Stimulated activated CD8-positive, alpha-beta memory T cell treated with anti-CD3 and anti-CD28 coated beads, Interleukin-15, amount 100 ng/mL, for 1 hour (primary cell): ENCODE measurements around the gene HSD3B1.
"Not testable (repeated sequence)": the region's sequence is repeated elsewhere in the genome, so short reads cannot be mapped to it uniquely, and the experiment has no call there.

ENCODE experiments used
- DNase-seq: peaks from one replicate; pipeline ENCODE4 v3.0.0-alpha.2; 2020; ENCODE audit warnings: low read depth

Gene HSD3B1

DNA sequence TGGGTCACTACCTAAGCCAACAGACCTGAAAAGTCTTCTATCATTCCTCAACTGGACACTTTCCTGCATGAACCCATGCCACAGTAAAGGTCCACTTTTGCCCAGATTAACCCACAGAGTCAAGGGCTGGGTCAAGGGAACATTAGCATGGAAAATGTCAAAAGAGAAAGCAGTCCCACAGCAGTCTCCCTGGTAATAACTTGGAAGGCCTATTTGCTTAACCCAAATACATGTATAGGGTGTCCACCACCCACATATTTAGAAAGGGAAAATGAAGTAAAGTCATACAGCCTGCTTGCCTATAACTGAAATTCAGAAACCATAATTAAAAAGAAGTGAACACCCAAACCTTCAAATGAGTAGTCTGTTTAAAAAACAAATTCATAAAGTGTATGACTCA is 16.1 kb upstream of the HSD3B1 start:
- DNase-seq: no peak

DNA sequence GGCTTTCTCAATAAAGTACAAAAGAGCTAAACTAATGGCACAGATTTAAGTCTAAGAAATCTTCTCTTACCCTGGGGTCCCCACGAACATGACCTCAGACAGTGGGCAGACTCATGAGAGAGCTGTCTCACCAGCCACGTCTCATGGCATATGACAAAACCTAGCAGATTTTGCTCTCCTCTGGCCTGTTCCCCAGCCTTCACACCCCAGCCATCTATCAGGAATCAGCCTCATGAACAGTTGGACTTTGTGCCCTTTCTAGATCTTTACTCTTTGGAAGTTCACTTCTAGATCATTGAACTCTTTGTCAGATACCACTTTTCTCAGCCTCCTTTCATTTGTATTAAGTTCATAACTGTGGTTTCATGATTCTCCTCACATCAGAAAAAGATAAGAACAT is 14.2 kb upstream of the HSD3B1 start:
- no peak for DNase-seq

DNA sequence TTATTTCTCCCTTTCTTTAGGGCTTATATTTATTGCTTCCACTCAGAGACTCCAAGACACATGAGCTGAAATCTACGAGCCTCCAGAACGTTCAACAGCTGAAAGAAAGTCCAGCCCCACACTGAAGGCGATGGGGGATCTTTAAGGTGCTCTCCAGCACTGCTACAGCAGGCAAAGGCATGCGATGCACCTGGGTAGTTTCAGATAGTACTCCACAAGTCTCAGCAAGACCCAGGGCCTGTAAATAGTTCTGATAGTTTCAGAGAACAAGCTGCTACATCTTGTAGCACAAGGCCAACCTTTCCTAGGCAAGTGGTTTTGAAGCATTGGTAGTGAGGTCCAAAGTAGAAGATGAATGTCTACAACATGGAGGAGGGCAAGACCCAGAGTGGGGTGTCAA is 2.2 kb upstream of the HSD3B1 start:
- DNase-seq: no peak

DNA sequence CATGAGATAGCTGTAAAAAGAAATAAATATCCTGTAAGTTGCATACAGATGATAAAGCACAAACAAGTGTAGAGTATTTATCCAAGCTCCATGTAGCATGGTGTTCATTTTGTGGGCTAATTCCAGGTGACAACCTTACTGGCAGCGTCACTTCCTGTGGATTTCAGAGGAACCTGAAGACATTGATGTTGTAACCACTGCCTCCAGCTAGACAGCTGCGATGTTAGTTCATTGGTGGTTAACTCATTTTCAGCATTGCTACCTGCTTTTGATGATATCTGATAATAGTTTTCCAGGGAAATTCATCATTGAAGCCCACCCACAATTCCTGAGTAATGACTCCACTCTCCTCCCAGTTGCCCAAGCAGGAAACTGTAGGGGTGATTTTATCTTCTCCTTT is 3.0 kb downstream of the HSD3B1 start:
- no peak for DNase-seq

DNA sequence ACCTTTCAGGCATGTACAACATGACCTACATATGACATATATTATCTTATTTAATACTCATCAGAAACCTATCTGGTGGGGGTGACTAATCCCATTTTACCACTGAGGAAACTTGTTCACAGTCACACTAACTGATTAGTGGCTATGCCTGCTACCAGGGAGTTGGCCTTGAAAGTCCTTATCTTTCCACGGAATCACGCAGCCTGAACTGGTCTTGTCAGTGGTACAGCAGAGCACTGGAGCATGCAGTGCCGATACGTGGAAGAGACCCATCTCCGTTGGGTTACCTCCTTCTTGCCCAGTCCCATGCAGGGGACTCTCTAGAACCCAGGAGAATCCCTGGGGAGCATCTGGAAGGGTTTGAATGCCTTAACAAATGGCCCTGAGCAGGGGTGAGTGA is 8.2 kb downstream of the HSD3B1 start:
- no peak for DNase-seq

DNA sequence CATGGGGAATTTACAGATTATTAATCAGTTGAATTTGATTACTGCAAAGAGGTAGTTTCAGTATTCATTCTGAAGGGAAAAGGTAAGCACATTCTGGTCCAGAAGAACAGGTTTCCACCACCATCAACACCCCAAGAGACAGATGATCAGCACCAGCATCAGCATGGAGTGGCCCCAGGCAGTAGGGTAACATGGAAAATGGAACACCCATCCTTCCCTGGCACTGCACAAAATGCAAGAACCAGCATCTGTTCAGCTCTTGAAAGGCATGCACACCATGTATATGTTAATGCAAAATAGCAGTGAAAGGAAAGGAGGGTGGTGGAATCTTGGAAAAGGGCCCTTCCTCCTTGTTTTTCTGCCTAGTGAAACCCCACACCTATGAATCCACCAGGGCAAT is 9.2 kb downstream of the HSD3B1 start:
- no peak for DNase-seq

DNA sequence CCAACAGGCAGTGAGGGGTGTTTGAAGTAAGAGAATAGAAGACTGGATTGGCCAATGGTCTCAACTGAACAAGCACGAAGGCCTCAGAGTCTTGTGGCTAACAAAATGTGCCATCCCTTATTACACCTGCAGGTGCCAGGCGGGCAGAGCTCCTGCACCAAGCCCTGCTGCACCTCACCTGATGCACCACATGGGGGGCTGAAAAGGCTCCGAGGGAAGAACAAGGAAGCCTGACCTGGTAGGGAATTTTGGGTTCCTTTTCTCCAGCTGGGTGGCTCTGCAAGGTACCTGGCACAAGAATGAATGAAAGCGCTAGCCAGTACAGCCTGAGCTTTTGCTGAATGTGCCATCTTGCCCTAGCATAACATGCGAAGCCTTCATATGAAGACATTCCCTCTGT is 9.7 kb downstream of the HSD3B1 start:
- no peak for DNase-seq

DNA sequence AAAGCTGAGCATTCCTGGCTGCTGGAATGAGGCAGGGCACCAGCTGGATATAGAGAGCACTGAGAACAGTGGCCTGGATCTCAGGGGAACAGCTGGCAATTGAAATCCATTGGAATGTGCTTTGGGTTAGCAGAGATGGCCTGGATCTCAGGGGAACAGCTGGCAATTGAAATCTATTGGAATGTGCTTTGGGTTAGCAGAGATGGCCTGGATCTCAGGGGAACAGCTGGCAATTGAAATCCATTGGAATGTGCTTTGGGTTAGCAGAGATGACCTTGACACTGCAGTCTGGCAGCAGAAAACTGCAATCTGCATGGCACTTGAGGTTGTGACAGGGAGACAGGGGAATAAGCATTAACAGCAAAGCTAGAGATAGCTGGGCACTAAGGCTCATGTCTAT is 10.7 kb downstream of the HSD3B1 start:
- not testable (repeated sequence) for DNase-seq

DNA sequence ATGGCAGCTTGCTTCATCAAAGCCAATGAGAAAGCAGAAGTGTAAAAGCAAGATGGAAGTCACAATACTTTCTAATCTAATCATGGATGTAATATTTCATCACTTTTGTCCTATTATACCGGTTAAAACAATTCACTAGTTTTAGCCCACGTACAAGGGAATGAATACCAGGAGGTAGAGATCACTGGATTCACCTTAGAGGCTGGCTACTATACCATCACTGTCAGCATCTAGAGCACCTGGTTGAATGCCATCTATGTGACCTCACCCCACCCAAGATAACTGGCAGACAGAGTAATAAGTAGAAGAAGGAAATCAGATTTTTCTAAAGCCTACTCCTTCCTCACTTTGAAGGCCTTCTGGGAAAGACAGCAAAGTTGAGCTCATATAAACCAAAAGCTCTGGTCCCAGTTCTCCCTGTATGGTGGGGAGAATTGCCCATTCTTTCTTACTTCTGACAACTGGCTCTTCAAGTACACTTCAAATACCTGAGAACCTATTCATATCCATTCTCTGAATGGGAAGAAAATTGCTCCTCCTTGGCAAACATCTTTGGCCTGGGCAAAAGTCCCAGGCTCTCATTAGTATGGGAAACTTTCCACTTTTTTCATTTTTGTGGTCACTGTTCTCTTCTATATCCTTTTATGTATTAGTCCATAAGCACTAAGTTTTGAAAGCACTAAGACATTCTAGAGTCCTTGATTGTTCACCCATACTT is 24.8 kb downstream of the HSD3B1 start:
- no peak for DNase-seq

DNA sequence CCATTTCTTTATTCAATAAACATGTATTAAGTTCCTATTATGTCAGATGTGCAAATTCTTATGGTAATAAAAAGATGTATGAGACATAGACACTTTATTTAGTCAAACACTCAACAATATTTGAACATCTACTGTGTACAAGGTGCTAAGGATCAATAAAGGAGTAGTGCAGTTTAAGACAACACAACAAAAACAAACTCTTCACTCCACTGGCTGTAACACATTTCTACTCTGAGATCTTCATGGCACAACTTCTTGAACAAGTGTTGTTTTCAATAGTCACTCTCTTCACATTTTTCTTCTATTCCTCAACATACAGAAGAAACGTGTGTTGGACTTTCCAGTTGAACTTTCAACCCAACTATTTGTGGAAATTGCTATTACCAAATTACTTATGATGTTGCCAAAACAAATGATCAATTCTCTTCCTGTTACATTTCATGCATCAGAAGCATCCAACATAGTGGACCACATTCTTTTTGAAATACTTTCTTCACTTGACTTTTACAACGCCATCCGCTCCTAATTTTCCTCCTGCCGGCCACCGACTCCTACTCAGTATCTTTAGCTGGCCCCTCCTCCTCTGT is 25.4 kb downstream of the HSD3B1 start:
- no peak for DNase-seq

DNA sequence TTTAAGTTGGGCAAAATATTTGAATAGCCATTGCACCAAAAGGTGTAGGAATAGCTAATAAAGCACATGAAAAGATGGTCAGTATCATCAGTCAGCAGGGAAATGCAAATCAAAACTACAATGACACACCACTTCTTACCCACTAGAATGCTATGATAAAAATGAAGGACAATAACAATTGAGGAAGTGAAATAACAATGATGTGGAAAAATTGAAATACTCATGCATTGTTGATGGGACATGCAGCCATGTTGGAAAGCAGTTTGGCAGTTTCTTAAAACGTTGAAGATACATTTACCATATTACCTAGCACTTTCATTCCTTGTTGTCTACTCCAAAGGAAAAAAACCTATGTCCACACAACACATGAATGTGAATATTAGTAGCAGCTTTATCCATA is 28.4 kb downstream of the HSD3B1 start:
- DNase-seq: no peak

DNA sequence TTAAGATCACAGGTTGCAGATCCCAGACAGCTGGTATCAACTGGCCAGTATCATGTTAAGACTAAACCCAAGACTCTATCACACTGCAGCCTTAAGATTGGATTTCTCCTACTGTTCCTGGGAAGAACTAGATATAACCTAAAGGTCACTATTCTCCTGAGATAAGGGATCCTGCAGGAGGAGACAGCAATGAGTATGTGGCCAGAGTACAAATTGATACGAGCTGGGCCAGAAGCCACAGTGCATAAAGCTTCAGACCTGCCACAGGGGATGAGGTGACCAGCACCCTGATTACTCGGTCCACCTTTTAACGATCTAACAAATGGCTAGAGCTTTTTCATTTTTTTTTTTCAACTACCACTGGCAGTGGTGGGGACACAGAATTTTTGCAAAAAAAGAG is 31.0 kb downstream of the HSD3B1 start:
- DNase-seq: no peak

DNA sequence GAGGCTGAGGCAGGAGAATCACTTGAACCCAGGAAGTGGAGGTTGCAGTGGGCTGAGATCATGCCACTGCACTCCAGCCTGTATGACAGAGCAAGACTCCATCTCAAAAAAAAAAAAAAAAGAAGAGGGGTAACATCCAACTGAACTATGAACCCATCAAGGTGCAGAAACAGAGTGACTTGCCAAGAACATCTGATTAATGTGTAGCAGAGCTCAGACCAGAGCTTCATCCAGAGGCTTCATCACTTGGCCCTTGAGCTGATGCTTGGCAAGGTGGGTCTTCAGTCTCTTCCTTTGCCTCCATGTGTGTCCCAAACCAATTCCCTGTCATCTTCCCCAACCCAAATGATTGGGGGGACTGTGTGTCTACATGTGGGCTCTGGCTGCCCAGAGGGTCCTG is 32.6 kb downstream of the HSD3B1 start:
- no peak for DNase-seq

DNA sequence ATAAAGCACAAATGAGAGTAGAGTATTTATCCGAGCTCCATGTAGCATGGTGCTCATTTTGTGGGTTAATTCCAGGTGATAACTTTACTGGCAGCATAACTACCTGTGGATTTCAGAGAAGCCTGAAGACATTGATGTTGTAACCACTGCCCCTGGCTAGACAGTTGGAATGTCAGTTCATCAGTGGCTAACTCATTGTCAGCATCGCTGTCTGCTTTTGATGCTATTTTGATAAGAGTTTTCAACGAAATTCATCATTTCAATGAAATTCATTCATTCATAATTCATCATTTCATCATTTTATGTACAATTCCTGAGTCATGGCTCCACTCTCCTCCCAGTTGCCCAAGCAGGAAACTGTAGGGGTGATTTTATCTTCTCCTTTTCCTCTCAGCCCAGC is 34.4 kb downstream of the HSD3B1 start:
- no peak for DNase-seq

DNA sequence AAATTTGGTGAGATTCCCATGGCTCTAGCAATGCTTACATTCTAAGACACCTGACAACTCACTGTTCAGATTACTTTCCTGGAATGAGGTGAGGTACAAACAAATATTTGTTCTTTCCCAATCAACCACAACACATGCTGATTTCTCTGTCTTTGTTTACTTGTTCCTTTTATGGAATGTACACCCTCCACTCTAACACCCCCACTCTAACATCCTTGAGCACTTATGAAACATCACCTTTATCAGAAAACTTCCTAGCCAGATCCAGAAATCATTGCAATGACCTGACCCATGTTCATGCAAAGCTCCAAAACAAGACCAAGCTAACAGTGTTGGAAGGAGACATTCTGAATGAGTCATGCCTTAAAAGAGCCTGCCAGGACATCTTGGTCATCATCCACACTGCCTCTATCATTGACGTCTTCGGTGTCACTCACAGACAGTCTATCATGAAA is 35.5 kb downstream of the HSD3B1 start:
- no peak for DNase-seq

DNA sequence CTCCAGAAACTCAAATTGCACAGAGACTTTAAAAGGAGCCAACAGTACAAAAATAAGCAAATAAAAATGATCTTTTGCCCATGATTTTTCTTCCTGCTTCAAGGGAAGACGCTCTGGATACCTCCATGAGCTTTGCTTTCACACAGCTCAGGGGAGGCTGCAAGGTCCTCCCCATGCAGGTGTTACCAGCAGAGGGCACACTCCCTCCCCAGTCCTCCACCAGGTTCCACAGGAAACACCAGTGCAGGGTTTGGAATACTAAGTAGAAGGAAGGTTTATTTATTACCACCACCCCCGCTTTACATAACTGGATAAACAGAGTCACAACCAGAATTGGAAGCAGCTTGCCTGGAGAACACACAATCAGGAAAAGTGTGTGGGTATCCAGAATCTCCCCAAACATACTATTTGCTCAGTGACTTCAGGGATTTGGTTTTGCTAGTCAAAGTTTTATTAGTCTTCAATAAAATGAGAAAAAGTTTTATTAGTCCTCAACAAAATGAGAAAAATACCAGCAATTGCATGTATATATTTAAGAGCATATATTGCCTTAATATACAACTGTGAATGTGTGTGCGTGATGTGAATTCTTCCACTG is 37.3 kb downstream of the HSD3B1 start:
- no peak for DNase-seq

DNA sequence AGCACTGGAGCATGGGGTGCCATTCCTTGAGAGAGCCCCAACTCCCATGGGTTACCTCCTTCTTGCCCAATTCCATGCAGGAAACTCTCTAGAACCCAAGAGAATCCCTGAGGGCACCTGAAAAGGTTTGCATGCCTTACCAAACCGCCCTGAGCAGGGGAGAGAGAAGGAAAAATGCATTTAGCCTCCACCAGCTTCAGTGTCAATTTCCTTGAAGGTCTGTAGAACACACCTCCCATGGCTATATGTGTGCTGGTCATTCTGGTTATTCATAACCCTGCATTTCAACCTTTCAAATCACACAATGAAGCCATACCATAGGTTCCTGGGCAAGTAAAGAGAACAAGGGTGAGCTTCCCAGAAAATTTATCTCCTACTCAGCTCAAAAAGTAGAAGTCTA is 39.6 kb downstream of the HSD3B1 start:
- DNase-seq: no peak

DNA sequence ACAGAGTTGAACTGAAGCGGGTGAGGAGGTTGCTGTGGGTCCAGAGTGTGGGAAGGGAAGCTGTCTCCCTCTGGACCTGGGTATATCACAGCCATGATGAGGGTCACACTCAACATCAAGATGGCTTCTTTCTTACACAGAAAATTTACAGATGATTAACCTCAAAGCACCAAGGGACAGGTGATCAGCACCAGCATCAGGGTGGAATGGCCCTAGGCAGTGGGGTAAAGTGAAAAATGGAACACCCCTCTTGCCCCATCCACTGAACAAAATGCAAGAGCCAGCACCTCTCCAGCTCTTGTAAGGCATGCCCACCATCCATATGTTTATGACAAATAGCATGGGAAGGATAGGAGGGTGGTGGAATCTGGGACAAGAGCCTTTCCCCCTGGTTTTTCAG is 40.3 kb downstream of the HSD3B1 start:
- DNase-seq: no peak

DNA sequence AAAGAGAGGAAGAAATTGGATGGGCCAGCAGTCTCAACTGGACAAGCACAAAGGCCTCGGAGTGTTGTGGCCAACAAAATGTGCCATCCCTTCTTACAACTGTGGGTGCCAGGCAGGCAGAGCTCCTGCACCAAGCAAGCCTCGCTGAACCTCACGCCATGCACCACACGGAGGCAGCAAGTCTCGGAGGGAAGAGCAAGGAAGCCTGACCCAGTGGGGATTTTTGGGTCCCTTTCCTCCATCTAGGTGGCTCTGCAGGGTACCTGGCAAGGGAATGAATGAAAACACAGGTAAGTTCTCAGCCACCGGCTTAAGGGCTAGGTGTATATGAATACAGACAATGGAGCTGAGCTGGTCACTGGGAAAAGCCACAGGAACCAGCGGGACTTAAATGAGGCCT is 40.8 kb downstream of the HSD3B1 start:
- no peak for DNase-seq

DNA sequence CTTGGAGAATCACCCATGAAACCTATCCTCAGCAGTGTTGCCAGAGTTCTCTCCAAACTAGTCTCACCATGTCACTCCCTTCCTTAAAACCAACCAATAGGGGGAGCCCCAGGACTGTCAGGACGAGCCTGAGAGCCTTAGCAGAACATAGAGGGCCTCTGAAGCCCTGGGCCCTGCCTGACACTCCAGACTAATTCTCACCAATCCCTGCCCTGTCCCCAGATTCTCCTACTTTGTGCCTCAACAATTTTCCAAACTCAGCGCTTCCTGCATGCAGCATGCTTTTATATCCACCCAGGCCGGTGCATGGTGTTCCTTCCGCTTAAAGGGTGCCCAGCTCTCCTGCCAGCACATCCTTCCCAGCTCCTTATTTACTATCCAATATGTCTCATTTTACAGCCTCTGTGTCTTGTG is 42.7 kb downstream of the HSD3B1 start:
- DNase-seq: no peak

DNA sequence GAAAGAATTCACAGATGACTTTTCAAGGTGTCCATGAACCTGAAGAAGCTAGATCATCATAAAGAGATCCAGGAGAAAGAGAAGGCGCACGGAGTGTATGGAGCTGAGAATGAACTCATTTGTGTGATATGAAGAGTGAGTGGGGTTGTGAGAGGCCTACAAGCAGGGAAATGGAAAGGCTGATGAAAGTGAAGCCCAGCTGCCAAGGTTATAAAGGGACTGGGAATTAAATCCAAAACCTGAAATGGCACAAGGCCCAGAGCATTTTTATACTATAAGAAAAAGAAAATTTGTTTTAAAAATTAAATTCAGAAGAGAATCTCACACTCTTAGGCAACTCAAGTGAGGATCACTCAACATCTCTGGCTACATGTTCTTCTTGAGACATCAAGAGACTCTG is 43.4 kb downstream of the HSD3B1 start:
- no peak for DNase-seq

DNA sequence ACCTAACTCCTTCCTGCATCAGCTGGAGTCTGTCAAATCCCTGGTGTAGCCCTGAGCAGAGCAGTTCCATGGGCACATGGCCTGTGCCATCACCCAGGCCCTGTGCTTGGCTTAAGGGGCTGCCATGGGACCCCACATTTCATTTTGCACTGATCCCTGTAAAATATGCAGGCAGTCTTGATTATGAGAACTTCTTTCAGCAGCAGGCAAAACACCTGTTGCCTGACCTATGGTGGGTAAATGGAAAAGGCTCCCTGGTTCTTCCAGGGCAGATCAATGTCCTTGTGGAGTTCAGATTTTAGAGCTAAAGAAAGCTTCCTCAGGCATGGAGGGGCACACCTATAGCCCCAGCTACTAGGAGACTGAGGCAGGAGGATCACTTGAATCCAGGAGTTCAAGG is 44.2 kb downstream of the HSD3B1 start:
- DNase-seq: no peak

DNA sequence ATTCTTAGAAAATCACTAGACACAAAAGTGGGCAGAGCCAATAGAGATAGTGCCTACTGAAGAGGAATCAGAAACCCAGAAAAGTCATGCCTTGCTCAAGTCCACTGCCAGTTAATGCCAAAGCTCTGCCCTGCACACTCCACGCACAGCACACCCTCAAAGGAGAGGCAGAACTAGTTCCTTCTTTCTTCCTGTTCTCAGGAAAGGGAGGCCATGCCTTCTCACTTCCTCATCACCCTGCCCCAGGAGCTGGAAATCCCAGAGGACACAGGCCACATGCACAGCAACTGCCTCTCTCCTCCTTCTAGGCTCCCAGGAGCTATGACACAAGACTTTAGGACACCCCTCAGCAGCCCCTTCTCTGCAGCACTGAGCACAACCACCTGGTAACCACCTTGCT is 45.6 kb downstream of the HSD3B1 start:
- not testable (repeated sequence) for DNase-seq
